HCT116 (cell line): ENCODE measurements around the gene PRKX.

ENCODE experiments used
- CTCF ChIP-seq, 3 experiments: fragments of 200-600 bp in 1 of 3; sonication (generic) in 1 of 3; IDR thresholded peaks in 2 of 3; conservative IDR thresholded peaks in 1 of 3; 2 replicates each; pipeline ENCODE4 v1.5.1; 2012 to 2017; ENCODE audit warnings: low read depth in 2 of 3, low read length in 2 of 3, antibody characterized with exemption in 1 of 3, borderline replicate concordance in 1 of 3, control low read depth in 1 of 3, mild to moderate bottlenecking in 1 of 3, mixed read lengths in 1 of 3, mixed run types in 1 of 3, moderate library complexity in 1 of 3; ENCODE audit not compliant: insufficient read depth in 1 of 3
- EGR1 ChIP-seq: IDR thresholded peaks from 2 replicates; pipeline ENCODE4 v1.6.1; 2012; ENCODE audit warnings: low read depth
- ELF1 ChIP-seq: IDR thresholded peaks from 2 replicates; pipeline ENCODE4 v1.6.1; 2012; ENCODE audit warnings: low read depth, borderline replicate concordance
- EZH2phosphoT487 ChIP-seq: fragments of 200-600 bp; IDR thresholded peaks from 2 replicates; pipeline ENCODE4 v1.6.1; 2018; ENCODE audit warnings: antibody characterized with exemption, borderline replicate concordance
- POLR2A ChIP-seq: IDR thresholded peaks from 2 replicates; pipeline ENCODE4 v1.7.0; 2011; ENCODE audit warnings: borderline replicate concordance; ENCODE audit not compliant: insufficient read depth, insufficient read length; ENCODE audit errors: extremely low read depth
- POLR2AphosphoS5 ChIP-seq: IDR thresholded peaks from 2 replicates; pipeline ENCODE4 v1.6.1; 2011; ENCODE audit warnings: mild to moderate bottlenecking, low read depth, low read length, moderate library complexity
- RAD21 ChIP-seq: IDR thresholded peaks from 2 replicates; pipeline ENCODE4 v1.6.1; 2012; ENCODE audit warnings: low read depth, mild to moderate bottlenecking
- SP1 ChIP-seq: IDR thresholded peaks from 2 replicates; pipeline ENCODE4 v1.6.1; 2012; ENCODE audit warnings: low read depth
- YY1 ChIP-seq: IDR thresholded peaks from 2 replicates; pipeline ENCODE4 v1.6.1; 2011; ENCODE audit warnings: low read length, low read depth, moderate library complexity, mild to moderate bottlenecking; ENCODE audit not compliant: insufficient replicate concordance; ENCODE audit errors: extremely low read depth
- ZNF274 ChIP-seq: fragments of 200-500 bp; sonication (Bioruptor generic); IDR thresholded peaks from 2 replicates; pipeline ENCODE4 v1.6.1; 2014; ENCODE audit warnings: mild to moderate bottlenecking, low read depth, low read length, inconsistent platforms

GRCh38 chrX:3603026-3603661 lies 110.3 kb downstream of the PRKX start:
- TF ChIP-seq SP1, result no peak
- TF ChIP-seq CTCF (IDR thresholded peaks at IDR 0.05 in 2 of 3, conservative IDR thresholded peaks at IDR 0.05 in 1 of 3; ENCODE audit: borderline replicate concordance in 1 of 3, insufficient read depth in 1 of 3, low read depth in 2 of 3, low read length in 2 of 3), result no peak
- TF ChIP-seq POLR2A, result no peak
- TF ChIP-seq ZNF274, result no peak
- no peak for TF ChIP-seq YY1
- no peak for TF ChIP-seq EGR1
- no peak for TF ChIP-seq EZH2phosphoT487
- no peak for TF ChIP-seq POLR2AphosphoS5
- TF ChIP-seq ELF1, result no peak
- no peak for TF ChIP-seq RAD21
